Raji (cell line): ENCODE measurements around the gene PRR12.

ENCODE experiments used
- POLR2A ChIP-seq: IDR thresholded peaks from 2 replicates; pipeline ENCODE4 v1.6.1; 2011; ENCODE audit warnings: low read depth, low read length, control low read depth; ENCODE audit not compliant: insufficient read depth

The PRR12 gene

DNA sequence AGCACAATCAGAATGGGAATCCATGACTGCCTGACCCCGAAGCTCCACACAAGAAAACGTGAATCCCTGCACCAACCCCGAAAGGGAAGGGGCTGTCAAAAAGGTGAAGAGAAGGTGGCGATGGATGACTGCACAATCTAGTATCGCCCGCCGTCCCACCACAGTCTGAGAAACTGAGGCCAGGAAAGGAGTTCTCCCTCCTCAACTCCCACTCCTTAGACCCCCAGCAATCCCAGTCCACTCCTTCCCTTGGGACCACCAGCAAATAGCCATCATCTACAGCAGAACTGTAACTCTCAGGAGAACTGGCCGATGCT is 11.1 kb upstream of the PRR12 start:
- no peak for TF ChIP-seq POLR2A

DNA sequence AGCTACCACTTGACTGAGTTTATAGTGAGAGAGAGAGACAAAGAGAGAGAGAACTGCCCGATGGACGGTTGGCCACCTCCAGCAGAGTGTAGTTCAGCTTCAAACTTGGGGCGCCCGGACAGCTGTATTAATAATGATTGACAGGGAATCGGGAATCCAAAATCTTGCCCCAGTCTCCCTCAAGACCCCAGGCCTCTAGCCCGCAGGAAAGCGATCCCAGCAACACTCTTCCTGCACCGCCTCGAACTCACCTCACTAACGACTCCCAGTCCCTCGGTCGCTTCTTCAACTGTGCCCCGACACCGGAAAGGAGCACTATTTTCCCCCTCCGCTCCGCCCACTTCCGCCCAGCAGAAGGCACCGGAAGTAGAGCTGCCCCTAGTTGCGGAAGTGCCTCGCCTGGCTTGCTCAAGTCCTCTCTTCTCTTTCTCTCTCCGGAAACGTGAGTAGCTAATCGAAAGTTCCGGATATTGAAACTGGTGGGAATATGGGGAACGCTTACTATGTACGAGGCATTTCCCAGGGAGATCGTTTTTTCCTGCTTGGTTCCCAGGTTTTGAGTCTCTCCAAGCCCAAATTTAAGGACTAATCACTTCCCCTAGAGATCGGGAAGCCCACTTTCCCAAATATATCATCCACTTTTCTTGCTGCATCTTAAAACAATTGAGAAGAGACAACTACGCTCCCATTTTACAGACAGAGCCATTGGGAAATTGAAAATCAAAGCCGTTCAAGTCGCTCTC is 10.5 kb upstream of the PRR12 start, which contains the start of gene NOSIP:
Gene NOSIP (minus strand): TSS at position 293 of the 743 bp plus-strand sequence. CDS start 19,865 bp downstream, outside the sequence.
- peak; percentile 99 for TF ChIP-seq POLR2A

DNA sequence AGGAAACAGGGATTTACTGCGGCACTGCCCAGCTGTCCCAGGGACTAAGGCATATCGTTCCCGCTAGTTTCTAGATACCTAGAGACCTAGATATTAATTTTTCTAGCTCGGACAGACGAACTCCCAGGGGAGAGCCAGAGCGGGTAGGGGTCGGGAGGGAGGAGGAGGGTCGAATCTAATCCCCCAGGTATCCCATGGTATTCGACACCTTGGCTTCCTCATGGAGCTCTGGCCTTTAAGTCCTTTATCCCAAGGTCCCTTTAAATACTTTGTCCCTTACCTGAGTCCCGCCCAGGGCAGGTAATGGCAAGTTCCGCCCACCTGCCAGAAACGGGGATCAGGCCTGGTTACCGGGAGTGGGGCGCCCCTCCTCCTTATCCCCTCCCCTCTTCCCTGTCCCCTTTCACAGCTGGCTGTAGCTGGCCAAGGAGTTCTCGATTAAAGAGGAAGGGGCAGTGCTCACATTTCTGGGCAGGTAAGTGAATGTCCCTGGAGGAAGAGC is 9.9 kb upstream of the PRR12 start, which contains the start of gene PRRG2:
Gene PRRG2 (plus strand): TSS at position 310 of the 502 bp plus-strand sequence. CDS start 1,904 bp downstream, outside the sequence.
- no peak for TF ChIP-seq POLR2A

DNA sequence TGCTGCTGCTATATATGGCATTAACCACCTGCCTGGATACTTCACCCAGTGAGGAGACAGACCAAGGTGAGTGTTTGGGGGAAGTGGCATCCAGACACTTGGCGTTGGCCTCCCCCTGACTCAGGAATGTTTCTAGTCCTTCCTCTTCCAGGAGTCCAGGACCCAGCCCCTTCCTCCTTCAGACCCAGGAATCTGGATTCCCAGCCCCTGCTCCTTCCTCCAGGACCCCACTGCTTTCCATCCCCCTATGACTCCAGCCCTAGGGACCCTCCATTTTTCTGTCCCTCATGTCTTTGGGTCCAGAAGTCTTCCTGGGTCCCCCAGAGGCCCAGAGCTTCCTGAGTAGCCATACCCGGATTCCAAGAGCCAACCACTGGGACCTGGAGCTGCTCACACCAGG is 7.7 kb upstream of the PRR12 start:
- no peak for TF ChIP-seq POLR2A

DNA sequence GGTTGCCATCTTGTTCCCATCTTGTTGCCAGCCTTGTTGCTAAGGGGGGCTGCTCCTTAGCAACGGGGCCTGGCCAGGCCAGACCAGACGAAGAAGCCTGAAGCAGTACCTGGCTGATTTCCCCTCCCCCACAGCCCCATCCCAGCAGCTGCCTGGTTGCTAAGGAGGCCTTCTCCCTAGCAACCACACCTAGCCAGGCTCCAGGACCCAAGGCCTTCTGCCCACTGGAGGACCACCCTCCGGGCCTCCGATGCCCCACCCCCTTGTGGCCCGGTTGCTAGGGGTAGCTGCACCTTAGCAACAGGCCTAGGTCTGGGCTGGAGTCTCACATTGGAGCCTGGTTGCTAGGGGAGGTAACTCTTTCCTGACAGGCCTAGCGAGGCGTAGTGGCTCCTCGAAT is 6.0 kb upstream of the PRR12 start:
- TF ChIP-seq POLR2A: no peak

DNA sequence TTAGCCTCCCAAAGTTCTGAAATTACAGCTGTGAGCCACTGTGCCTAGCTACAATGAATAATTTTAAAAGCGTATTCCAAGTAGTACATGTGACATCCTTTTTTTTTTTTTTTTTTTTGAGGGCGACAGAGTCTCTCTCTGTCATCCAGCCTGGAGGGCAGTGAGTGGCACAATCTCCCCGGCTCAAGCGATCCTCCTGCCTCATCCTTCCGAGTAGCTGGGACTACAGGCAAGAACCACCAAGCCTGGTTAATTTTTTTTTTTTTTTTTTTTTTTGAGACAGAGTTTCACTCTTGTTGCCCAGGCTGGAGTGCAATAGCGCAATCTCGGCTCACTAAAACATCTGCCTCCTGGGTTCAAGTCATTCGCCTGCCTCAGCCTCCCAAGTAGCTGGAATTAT is 3.8 kb upstream of the PRR12 start:
- no peak for TF ChIP-seq POLR2A

DNA sequence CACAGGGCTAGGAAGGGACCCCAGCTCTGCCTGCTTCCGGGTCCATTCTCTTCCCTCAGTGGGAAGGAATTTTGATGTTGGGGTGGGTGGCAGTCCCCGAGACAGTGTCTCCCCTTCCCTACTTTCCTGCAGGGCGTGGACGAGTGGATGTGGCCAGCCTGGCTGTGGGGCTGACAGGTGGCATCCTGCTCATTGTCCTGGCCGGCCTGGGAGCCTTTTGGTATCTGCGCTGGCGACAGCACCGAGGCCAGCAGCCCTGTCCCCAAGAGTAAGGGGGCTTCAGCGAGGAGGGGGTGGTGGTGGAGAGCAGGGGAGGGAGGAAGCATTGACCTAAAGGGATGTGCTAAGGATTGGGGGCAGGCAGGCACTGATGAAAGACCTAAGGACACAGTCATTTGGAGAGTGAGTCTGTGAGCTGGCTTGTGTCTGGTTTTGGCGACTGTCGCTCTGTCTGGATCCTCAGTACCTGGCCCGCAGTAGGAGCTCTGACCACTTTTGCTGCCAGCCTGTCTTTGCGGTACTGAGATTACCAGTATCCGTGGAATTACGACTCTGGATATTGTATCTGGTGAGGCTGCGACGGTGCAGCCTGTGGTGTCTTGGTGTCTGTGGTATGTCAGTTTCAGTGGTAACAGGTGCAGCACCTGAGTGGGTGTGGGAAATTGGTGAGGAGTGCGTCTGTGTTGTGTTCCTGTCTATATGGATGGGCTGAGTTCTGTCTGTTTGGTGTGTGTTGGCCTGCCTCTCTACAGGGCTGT is 2.4 kb upstream of the PRR12 start:
- TF ChIP-seq POLR2A: no peak

DNA sequence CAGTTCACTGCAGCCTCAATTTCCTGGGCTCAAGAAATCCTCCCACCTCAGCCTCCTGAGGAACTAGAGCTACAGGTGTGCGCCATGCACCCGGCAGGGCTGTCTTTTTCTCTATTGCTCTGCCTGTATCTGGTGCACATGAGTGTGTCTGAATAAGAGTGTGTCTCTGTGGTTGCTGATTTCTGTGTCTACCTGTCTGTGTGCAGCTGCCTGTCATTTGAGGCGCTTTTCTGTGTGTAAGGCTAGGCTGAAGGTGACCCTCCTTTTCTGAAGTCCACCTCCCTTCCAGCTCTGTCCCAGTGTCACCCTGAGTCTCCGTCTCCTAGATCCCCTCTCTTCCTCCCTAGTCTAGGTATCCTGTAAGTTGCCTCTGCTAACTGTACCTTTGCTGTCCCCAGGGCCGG is 1.5 kb upstream of the PRR12 start:
- TF ChIP-seq POLR2A: no peak

DNA sequence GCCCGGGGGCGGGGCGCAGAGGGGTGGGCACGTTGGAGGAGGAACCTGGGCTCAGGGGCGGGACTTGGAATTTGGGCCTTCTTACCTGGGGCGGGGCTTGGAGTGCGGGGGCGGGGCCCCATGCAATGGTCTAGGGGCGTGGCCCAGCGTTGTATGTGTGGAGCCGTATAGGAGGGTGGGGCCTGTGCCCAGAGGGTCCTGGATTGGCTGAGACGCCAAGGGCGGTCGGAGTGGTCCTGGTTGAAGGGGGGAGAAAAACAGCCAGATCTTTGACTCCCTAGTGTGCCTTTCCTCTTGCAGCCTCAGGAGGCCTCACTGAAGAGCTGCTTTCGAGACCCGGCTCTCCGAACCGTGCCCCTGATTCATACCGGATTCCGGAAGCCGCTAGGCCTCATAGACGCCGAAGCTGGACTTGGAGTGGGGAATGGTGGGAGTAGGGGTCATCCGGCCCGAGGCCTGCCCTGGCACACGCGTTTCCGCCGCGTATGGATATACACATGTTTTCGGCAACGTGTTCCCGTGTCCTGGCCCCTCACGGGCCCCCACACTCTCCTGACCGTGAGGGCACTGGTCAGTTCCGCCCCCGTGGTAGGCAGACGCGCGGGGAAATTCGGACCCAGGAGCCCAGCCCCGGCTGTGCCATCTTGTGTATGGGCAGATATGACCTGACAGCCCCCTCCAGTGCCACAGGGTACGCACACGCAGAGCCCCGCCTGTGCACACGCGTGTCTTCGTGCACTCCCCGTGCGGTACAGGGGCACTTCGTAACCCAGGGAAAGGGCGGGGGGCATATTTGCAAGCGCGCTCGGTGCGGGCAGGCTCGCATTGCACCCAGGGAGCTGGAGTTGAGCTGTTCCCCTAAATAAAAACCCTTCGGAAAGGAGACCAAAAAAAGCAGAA is 661 bp upstream of the PRR12 start:
- peak; percentile 98 for TF ChIP-seq POLR2A

DNA sequence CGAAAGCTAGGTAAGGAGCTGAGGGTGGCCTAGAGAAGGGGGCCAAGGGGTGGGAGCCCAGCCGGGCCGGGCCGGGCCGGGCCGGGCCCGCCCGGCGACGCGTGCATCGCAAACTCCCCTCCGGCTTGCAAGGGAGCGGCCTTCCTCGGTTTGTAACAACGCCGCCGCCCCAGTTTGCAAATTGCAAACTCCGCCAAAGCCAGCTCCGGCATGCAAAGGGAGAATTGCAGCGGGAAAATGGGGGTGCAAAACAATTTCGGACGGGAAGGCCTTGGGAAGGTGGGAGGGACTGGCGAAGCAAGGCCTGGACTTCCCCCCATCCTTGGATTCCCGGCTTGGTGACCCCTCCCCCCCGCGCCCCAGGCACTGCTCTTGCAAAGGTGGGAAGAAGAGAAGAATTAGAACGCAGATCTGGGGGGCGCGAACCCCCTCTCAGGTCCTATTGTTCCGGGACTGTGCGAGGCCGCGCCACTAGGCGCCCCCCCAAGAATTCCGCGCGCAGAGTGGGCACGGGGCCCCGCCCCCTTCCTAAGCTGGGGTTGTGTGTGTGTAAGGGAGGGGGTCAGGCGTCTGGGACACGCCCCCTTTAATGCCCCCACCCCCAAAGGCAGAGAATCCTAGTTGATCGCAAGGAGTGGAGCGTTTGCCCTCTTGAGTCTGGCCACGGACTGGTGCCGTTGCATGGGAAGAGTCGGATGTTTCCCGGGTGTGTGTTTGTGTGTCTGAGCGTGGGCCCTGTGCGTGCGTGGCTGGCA is 926 bp downstream of the PRR12 start:
- TF ChIP-seq POLR2A: no peak; the same call in 1 of the 2 replicates

DNA sequence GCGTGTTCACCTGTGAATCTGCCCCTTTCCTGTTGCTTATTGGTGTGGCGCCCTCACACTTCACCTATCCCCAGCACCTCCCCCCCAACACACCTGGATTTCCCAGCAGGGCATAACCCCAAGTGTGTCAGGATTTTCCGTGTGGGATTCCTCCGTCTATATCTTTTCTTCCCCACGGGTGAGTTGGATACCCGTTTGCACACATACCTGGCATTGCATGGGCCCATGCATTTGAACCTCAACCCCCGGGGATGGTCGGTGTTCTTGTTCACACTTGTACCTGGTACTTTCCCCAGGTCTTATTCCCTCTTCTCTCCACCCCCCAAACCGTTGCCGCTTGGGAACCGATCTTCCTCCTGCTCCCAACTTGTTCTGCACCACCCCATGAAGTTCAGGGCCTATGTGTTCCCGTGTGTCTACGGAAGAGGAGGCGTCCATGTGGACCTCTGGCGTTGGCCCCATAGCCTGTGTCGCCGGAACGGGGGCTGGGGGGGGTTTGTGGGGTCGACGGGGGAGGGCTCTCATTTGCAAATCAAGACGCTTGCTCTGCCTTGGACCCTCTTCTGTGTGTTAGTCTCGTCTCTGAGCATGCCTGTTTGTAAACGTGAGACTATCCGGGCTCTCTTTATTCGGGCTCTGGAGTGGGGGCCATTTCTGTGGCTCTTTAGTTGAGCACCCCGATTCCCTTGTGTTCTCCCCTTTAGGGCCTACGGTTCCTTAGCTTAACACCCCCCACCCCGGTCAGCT is 1.7 kb downstream of the PRR12 start:
- TF ChIP-seq POLR2A: 0 out of 2 replicates have a peak, but pooled peaks have one; percentile 28

DNA sequence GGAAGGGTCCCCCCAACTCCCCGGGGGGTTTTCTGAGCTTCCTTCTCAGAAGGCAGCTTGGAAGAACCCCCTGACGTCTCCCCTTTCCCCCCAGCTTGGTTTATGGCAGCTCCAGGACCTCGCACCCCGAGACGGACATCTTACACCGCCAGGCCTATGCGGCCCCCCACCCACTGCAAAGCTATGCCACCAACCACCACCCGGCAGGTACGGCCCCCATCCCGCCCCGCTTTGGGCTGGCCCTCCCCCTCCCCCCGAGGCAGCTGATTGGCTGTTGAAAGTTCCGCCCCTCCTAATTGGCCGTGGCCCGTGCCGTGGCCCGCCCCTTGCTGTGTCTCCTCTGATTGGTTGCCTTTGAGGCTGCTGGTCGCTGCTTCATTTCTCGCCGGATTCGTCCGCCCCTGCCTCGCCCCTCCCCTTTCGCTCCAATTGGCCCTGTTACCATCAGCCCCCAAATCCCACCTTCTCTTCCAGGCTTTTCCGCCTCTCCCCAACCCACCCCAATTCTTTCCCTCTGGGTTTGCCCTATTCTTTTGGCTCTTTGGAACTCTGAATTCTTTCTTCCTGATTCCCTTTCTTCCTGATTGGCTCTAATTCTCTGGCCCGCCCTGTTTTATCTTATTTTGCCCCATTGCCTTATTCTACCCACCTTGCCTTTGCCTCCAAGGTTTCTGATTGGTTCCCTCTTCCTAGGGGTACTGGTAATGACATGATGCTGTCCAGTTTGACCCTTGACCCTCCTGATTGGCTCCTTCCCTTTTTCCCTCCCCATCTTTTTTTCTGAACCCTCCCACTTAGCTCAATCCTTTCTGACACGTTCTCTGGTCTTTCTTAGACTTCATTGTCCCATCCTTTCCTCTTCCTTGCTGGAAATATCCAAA is 2.5 kb downstream of the PRR12 start:
- no peak; the same call in 1 of the 2 replicates for TF ChIP-seq POLR2A
